DMS53 (cell line): ENCODE data around the gene KCMF1.

Source experiments
- DNase-seq: peaks from one replicate; lab custom pipeline; 2025; lab: John Stamatoyannopoulos, UW

The KCMF1 gene

GRCh38 chr2:85022232-85022631 is 51.3 kb downstream of the KCMF1 start:
- DNase-seq: no peak

- no peak for DNase-seq
These were observed 53.5 kb downstream of the KCMF1 start for GRCh38 chr2:85024372-85025047.

- DNase-seq: no peak
These were observed 61.7 kb downstream of the KCMF1 start for GRCh38 chr2:85032621-85033020.

DNA sequence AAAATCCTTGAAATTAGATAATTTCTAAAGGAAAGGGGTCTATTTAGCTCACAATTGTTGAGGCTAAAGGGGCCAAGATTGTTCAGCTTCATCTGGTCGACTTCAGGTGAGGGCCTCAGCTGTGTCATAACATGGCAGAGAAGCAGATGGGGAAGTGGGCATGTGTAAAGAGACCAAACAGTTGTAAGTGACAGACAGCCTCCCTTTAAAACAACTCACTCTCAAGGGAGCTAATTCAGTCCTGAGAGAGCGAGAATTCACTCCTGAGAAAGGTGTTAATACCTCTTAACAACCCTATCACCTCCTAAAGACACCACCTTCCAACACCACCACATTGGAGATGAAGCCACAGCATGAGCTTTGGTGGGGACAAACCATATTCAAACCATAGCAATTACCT is 62.4 kb downstream of the KCMF1 start:
- DNase-seq: no peak

DNA sequence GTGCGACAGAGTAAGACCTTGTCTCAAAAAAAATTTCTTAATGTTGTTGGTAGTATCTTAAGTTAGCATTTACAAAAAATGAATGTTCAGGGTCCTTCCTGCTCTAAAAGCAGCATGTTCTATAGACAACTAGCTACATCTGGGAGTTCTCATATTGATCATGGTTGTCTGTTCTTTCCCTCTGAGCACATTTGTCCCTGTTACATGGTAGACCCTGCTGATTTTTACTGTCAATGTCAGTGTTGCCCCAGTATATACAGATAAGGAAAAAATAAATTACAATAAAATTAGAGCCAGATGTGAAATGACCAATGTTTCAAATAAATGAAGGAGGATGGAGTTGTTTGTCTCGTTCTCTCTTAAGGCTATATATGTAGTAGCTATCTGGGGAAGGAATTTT is 63.2 kb downstream of the KCMF1 start:
- DNase-seq: no peak

- DNase-seq: no peak
These were observed 66.7 kb downstream of the KCMF1 start for GRCh38 chr2:85037622-85038021.

DNA sequence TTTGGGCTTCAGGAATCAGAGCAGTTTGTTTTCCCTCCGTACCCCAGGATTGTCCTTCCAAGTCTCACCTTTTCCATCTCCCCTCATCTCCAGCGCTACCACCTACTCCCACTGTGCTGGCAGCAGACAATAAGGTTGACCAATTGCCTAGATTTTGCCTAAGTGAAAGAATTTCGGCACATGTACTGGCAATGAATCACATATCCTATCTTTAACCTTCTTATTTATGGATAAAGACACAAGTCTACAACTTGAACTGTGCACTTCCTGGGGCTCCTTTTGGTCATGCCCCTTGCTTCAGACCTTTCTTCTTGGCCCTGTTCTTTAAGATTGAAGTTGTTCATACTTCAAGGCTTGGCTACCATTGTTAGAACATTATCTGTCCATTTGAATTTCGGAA is 71.4 kb downstream of the KCMF1 start:
- DNase-seq: no peak

DNA sequence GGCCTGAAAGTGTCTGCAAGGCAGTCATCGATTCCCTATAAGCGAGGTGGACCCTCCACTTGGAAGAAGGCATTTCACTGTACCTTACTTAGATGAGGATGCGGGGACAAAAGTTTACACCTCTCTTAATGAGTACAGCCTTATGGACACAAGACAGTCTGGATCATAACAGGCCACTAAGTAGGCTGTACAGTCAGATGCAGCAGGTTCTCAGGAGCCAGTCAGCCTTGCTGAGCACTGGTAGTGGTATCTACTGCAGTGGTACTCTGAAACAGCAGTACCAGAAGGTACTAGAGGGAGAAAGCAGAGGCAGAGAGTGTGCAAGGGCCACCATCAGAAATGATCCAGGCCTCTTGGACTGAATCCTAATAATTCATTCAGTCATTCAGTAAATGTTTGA is 77.6 kb downstream of the KCMF1 start:
- DNase-seq: no peak

GRCh38 chr2:85049236-85049635 is 78.3 kb downstream of the KCMF1 start:
- DNase-seq: no peak

DNA sequence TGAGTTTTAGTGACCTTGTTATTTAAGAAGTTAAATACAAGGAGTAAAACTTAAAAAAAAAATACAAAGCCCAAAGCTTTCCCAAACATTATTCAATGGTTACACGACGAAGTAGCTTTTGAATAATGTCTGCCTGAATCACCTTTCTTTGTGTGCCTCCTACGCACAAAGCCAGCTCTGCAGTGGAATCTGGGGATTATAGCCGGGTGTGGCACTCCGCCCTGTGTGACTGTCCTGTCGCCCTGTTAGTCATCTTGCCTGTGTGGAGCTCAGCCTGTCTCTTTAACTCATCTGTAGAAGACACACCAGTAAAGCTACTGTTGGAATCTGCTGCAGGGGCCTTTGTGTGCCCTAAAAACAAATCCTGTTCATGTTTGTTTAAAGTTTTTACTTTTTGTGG is 82.8 kb downstream of the KCMF1 start:
- no peak for DNase-seq

- DNase-seq: peak; percentile 55
These were observed 86.4 kb downstream of the KCMF1 start for GRCh38 chr2:85057226-85057962.

GRCh38 chr2:85061896-85062295 is 90.9 kb downstream of the KCMF1 start:
- peak; percentile 29 for DNase-seq

- no peak for DNase-seq
These were observed 91.6 kb downstream of the KCMF1 start for GRCh38 chr2:85062565-85062964.

DNA sequence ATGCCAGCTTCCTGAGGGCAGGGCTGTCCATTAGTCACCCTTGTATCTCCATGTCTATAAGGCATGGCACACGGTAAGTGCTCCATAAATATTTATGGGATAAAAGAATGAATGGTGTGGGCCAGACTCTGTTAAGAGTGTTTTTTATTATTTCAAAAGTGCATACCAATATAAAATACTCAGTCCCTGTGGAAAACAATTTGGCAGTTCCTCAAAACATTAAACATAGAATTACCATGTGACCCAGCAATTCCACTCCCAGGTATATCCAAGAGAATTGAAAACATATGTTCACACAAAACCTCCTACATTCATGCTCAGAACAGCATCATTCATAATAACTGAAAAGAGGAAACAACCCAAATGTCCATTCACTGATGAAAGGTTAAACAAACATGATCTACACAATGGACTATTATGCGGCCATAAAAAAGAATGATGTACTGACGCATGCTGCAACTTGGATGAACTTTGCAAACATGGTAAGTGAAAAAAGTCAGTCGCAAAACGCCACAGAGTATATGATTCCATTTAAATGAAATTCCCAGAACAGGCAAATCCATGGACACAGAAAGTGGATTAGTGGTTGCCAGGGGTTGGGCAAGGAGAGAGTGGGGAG is 93.1 kb downstream of the KCMF1 start:
- no peak for DNase-seq

- DNase-seq: no peak
These were observed 94.1 kb downstream of the KCMF1 start for GRCh38 chr2:85064927-85065577.

- DNase-seq: no peak
These were observed 95.2 kb downstream of the KCMF1 start for GRCh38 chr2:85066006-85066740.

DNA sequence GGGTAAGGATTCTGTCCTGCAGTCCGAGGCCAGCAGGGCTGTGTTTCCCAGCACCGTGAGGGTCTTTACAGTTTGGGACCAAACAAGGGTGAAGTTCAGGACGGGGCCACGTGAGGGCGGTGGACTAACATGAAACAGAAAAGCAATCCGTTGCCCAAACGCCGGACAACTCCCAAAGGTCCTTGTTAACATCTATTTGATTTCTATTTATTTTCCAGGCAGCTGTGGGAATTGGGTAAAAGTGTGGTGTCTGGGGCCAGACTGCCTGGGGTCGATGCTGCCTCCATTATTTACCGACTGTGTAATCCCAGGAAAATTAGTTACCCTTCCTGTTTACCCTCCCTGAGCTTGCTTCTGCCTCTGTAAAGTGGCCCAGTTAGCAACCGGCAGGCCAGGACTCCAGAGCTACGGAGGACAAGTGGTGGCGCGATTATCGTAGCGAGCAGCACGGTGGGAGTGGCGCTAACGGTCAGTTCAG is 96.0 kb downstream of the KCMF1 start:
- DNase-seq: peak; percentile 90

DNA sequence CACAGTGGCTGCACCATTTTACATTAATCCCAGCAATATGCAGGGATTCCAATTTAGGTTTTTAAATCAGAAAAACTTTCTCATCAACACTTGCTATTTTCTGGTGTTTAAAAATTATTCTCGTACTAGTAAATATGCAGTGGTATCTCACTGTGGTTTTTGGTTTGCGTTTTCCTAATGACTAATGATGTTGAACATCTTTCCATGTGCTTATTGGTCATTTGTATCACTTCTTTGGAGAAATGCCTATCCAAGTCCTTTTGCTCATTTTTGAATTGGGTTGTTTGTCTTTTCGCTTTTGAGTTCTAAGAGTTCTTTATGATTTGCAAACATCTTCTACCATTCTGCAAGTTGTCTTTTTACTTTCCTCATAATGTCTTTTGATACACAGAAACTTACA is 100.1 kb downstream of the KCMF1 start:
- no peak for DNase-seq

- DNase-seq: no peak
These were observed 102.1 kb downstream of the KCMF1 start for GRCh38 chr2:85073033-85073432.

DNA sequence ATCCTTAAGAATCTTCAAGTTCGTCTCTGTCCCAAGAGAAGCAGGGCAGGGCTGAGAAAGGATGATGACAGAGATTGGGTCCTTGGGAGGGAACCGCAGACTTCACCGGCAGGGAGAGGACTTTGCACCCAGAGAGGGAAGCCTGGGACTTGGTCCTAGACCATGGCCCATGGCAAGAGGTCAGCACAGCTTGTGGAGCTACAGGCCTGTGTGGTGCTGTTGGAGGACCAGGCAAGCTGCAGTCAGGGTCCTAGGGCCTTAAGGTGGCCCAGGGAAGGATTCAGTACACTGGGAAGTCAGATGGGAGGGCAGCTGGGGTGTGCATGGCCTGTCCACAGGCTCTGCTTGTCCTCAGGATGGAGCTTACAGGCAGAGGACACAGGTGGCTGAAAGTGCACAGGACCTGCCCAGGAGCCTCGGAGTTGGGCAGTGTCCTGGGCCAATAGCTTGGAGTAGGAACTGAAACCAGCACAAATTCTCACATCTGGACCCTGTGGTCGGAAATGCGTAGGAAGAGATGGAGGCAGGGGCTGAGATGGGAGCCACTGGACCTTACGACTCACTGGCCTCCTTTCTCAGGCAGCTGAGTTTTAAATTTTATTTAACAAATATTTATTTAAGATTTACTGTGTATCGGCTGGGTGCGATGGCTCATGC is 105.8 kb downstream of the KCMF1 start:
- DNase-seq: no peak

- no peak for DNase-seq
These were observed 107.0 kb downstream of the KCMF1 start for GRCh38 chr2:85077859-85078419.
